SH-SY5Y (cell line): ENCODE measurements around the gene COMMD7.

Experiments used
- GATA2 ChIP-seq: IDR thresholded peaks from 2 replicates; pipeline ENCODE4 v1.6.1; 2011; ENCODE audit warnings: mild to moderate bottlenecking, low read depth, low read length
- GATA3 ChIP-seq: IDR thresholded peaks from 2 replicates; pipeline ENCODE4 v1.6.1; 2011; ENCODE audit warnings: low read depth, mild to moderate bottlenecking, low read length, moderate library complexity

DNA sequence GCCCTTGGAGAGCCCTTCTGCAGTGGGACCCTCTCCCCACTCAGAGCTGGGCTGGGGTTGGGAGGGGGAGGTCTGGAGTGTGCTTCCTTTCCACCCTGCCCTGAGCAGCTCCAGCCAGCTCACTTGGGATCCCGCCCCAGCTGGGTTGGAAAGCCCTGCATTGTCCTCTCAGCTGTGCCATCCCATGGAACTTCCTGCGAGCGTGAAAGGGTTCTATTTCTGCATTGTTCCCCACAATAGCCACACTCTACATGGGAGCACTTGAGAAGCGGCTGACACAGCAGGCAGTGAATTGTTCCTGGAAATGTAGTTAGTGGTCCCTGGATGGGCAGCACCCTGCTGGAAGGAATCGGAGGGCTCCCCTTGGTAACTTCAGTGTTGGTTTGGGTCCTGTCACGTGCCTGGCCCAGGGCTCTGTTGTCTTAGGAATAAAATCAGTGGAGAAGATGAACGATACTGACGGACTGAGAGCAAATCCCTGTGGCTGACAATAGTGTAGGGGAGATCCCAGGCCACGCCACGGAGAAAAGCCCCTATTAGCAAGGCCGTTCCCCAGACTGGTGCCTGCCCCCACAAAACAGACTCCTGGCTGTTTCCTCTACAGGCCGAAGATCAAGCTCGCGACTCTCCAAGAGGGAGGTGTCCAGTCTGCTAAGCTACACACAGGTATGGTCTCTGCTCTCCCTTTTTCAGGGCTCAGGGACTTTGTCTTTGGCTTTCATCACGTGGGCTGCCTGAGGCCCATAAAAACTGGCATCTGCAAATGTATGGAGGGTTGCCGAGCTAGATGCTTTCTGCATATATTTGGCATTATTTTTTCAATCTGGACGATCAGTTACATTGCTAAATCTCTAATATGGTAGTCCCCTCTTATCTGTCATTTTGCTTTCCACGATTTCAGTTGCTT is 37.7 kb upstream of the COMMD7 start:
- TF ChIP-seq GATA2 (no peak), GATA3 (no peak)
